Fibroblast of villous mesenchyme (primary cell): ENCODE data around the gene AIMP1. TPM values are rescaled to one million over a fixed set of nuclear protein-coding genes. Genes with fewer than 3 reads are reported as not detected.

ENCODE experiments used
- DNase-seq: peaks from one replicate; pipeline ENCODE4 v3.0.0-alpha.2; 2010; ENCODE audit warnings: low read depth
- H3K4me3 ChIP-seq: 2 replicates; pipeline ENCODE4 v1.5.1; 2011; ENCODE audit warnings: low read depth, mild to moderate bottlenecking, low read length
- total RNA-seq: library from RNA; depleted of rRNA; stranded (reverse); fragments of >200 nt; gene quantifications from 2 replicates; pipeline ENCODE4 v1.2.3, GENCODE V29; 2012
- TF ChIP-seq, protein P1 (sequence below): IDR thresholded peaks from 2 replicates; pipeline ENCODE4 v1.5.1; 2012; ENCODE audit warnings: low read depth, mild to moderate bottlenecking, low read length; ENCODE audit not compliant: insufficient read depth

AIMP1 gene
- total RNA-seq, 1 donor: 27.6 TPM

DNA sequence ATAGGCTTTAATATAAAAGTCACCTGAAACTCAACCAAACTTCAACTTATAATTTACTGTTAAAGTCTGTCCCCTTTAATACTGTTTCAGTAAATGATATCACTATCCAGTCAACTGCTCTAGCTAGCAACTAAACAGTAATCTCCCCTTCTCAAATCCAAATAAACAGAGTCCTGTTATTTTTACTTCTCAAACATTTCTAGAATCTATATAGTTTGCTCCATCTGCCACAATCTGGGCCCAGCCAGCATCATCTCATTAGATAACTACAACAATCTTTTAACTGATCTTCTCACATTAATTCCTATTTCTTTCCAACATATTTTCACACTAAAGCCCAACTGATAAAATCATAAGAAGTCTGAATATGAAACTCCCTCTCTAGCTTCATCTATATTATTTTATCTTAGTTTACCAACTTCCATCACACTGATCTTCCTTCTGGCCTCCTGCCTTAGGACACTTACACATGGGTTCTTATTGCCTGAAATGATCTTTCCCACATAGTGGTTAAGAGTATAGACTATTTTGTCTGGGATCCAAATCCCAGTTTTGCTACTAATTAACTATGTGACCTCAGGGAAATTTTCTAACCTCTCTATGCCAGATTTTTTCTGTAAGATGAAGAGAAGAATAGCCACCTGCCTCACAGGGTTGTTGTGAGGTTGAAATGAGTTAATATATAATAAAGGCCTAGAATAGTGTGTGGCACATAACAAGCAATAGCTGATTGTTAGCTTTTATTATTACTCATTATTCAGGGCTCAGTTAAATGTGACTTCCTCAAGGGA, 18.9 kb upstream of the AIMP1 start:
- TF ChIP-seq, protein P1, sequence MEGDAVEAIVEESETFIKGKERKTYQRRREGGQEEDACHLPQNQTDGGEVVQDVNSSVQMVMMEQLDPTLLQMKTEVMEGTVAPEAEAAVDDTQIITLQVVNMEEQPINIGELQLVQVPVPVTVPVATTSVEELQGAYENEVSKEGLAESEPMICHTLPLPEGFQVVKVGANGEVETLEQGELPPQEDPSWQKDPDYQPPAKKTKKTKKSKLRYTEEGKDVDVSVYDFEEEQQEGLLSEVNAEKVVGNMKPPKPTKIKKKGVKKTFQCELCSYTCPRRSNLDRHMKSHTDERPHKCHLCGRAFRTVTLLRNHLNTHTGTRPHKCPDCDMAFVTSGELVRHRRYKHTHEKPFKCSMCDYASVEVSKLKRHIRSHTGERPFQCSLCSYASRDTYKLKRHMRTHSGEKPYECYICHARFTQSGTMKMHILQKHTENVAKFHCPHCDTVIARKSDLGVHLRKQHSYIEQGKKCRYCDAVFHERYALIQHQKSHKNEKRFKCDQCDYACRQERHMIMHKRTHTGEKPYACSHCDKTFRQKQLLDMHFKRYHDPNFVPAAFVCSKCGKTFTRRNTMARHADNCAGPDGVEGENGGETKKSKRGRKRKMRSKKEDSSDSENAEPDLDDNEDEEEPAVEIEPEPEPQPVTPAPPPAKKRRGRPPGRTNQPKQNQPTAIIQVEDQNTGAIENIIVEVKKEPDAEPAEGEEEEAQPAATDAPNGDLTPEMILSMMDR: no peak
- H3K4me3 ChIP-seq: no peak overlapping the region
- DNase-seq: no peak

DNA sequence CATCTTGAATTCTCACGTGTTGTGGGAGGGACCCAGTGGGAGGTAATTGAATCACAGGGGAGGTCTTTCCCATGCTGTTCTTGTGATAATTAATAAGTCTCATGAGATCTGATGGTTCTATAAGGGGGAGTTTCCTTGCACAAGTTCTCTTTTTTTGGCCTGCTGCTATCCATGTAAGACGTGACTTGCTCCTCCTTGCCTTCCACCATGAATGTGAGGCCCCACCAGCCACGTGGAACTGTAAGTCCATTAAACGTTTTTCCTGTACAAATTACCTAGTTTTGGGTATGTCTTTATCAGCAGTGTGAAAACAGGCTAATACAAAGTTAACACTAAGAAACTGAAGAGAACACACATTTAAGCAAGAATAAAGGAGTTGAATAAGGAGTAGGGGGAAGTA, 16.4 kb upstream of the AIMP1 start:
- no peak overlapping the region for H3K4me3 ChIP-seq
- DNase-seq: no peak
- TF ChIP-seq, protein P1: no peak

DNA sequence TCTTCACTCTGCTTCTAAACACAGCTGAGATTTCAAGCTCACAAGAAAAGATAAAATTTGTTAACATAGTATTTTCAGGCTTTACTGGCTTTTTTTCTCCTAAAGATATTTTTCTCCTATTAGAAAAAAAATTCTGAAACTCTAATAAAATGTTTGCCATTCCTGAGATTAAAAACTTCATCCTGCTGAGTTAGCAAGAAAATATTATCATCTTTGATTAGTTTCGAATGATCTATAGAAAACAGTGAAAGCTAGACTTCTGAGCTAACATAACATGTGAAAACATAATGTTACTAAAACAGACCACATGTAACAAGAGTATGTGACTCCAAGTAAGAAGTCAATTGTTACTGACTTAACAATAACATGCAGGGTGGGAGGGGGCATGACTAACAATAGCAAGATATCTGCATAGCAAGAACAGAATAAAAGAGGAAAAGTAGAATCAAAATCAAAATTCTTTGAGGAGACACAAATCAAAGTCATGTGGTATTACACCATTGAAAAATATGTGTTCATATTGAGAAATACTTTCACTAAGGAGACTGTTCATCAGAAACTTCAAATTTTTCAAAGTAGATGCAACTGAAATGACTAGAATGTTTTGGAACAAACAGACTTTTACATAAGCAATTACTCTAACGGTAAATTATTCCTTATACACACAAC, 14.8 kb upstream of the AIMP1 start:
- TF ChIP-seq, protein P1: no peak
- H3K4me3 ChIP-seq: no peak overlapping the region
- peak; percentile 11 for DNase-seq

DNA sequence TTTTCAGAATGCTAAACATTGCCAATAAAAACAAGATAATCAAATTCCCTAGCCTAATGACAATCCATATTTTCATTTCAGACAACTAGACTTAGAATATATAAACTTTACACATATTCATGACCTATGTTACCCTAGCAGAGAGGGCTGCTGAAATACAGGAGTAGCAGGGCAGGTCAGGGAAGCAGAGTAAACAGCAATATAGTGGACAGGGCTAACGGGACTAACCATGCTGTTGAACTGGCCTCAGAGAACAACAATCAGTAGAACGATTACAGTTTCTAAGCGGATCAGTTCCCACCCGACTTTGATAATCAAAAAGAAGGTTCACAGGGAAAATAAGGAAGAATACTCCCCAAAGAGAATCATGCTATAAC, 14.3 kb upstream of the AIMP1 start:
- DNase-seq: no peak
- H3K4me3 ChIP-seq: no peak overlapping the region
- TF ChIP-seq, protein P1: no peak

DNA sequence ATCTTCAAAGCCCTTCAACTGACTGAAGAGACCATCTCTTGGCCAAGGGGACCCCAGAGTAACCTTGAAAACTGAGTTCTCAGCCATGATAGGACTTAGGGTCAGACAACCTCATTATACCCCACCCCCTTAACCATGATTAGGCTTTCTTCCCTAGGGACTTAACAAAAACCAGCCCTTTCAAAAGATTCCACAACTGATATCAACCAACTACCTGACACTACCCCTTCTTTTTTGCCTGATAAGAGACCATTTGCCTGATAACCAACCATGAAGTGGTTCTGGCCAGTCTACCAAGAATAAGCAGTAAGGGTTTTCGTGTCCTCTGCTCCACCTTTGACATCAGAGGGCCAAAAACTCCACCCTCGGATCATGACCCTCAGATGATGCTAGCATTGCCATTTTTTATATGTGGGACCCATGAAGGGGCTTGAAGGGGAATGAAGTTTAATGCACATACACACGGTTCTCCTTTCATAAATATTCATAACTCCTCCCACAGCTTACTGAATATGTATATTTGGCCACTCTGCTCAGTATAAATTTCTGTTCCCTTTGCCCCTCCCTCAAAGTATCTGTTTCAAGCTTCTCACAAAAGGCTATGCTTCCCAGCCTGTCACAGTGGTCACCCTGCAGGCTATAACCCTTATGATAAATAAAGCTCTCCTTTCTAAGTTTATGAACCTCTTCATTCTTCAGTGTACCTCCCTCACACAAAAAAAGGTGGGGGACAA, 12.6 kb upstream of the AIMP1 start:
- H3K4me3 ChIP-seq: no peak overlapping the region
- DNase-seq: no peak
- TF ChIP-seq, protein P1: no peak

DNA sequence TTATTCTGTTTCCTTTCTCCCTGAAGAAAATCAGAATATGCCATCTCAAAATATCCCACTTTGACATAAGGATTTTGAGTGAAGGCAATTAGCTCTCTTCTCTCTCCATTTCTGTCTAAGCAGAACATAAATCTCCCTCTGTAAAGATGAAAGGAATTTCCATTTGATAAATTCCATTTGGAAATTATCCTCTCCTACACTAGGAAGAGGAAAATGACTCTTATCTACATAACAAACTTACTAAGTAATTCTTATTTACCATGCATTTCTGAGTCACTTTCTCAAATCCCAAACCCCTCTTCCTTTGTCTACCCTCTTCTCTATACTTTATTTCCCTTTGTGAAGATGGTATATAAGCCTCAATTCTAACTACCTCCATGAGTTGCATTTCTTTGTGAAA, 11.7 kb upstream of the AIMP1 start:
- no peak for DNase-seq
- H3K4me3 ChIP-seq: no peak overlapping the region
- TF ChIP-seq, protein P1: no peak
